Measurements from ENCODE around the gene DGKA.
A peak's percentile ranks its signal among the peaks of the same experiment; 100 is the strongest.

The DGKA gene

DNA sequence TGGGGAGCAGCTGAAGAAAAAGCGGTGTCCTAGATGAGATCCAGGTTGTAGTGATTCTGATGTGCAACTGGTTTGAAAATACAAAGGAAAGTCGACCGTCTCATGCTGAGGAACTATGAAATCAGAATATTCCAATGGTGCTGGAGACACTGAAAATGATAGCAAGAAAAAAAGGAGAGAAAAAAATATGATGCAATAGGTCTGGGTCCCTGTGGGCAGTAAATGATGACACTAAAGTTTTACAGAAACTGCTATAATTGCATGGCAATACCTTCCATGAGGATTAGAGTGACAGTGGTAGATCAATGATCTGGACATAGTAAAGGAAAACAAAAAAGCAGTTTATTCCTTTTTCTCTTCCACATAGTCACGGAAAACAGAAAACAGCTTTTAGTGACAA is 5.6 kb upstream of the DGKA start:
- CTCF ChIA-PET, result interaction anchor here (0.9 to 3.7 kb wide), 8 partner anchors 9 to 187 kb away, joined by 3 to 66 read pairs (median 5); partner anchors contain the start of genes DNAJC14, ORMDL2 and SARNP
- no peaks in the 10 kb centered on the region for H3K9me3 Mint-ChIP-seq
- peaks cover 58% of the 10 kb centered on the region for H3K4me1 Mint-ChIP-seq

GRCh38 chr12:55925870-55926737 is 4.9 kb upstream of the DGKA start:
- no peaks in the 10 kb centered on the region for H3K27me3 Mint-ChIP-seq
- H3K36me3 Mint-ChIP-seq, result peaks cover 45% of the 10 kb centered on the region
- peak; percentile 33 for DNase-seq
- H3K9me3 Mint-ChIP-seq, result no peaks in the 10 kb centered on the region
- H3K4me3 Mint-ChIP-seq, result peak overlapping the region; percentile 92
- CTCF ChIA-PET, result interaction anchor here (0.7 to 3.7 kb wide), 11 partner anchors 9 to 187 kb away, joined by 3 to 66 read pairs (median 4); partner anchors contain the start of gene DNAJC14
- peak overlapping the region; percentile 100 for H3K27ac Mint-ChIP-seq
- peaks cover 57% of the 10 kb centered on the region for H3K4me1 Mint-ChIP-seq

More for the DNA sequence above, 5.6 kb upstream of the DGKA start:
- H3K27ac Mint-ChIP-seq, result peak overlapping the region; percentile 100
- H3K36me3 Mint-ChIP-seq, result peaks cover 46% of the 10 kb centered on the region
- no peak for DNase-seq
- no peaks in the 10 kb centered on the region for H3K27me3 Mint-ChIP-seq
- H3K4me3 Mint-ChIP-seq, result peak overlapping the region; percentile 92

- Mint-ChIP-seq H3K27me3 (no peaks in the 10 kb centered on the region), H3K27ac (peak overlapping the region; percentile 100), H3K36me3 (peaks cover 48% of the 10 kb centered on the region), H3K4me1 (peaks cover 50% of the 10 kb centered on the region), H3K9me3 (no peaks in the 10 kb centered on the region), H3K4me3 (peak overlapping the region; percentile 92)
- DNase-seq, result peak; percentile 97
- CTCF ChIA-PET, result interaction anchor here (0.6 to 3.7 kb wide), 10 partner anchors 10 to 188 kb away, joined by 3 to 66 read pairs (median 4); partner anchors contain the start of genes DNAJC14, ORMDL2 and SARNP
These were observed 4.0 kb upstream of the DGKA start for GRCh38 chr12:55926738-55927587.

DNA sequence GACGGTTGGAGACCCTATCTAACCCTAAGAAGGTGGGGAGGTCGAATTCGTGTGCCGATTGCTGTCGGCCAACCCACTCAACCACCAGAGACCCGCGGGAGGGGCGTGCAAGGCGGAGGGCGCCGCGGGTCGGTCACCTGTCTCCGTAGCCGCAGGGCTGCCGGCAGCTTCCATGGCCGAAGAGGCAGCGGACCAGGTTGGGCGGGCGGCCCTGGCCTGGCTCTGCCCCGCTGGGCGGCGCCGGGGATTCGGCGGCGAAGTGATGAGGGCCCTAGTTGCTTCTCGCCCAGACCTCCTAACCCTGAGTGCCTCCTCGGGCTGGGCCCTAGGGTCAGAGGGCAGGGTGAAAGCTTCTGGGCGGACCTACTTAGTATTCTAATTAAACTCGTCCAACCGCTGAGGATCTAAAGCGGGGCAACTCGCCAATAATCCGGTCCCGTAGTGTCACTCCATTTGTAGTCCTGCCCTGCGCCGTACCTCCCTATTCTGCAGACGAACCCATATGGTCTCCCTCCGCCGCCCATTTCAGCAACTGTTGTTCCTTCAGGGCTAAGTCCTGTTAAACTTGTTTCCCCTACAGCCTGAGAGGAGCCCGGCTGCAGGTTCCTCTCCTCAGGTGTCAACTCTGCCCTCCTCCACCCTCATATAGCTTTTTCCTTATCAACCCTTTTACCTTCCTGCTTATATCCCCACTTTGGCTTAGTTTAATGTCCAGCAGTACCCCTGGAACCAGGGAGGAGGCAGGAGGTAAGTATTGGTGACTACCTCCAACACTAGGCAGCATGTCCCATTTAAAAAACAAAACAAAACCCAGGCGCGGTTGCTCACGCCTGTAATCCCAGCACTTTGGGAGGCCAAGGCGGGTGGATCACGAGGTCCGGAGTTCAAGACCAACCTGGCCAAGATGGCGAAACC is 3.1 kb upstream of the DGKA start, which contains the start of gene PYM1:
Gene PYM1 (minus strand): TSS at position 307 of the 915 bp plus-strand sequence. CDS start 133 bp downstream, at position 174.
- H3K4me3 Mint-ChIP-seq, result peak within 1 kb of the TSS; percentile 92
- peaks cover 50% of the 10 kb centered on the region for H3K36me3 Mint-ChIP-seq
- H3K27me3 Mint-ChIP-seq, result no peaks in the 10 kb centered on the region
- peaks cover 44% of the 10 kb centered on the region for H3K4me1 Mint-ChIP-seq
- H3K27ac Mint-ChIP-seq, result peak within 1 kb of the TSS; percentile 100
- DNase-seq, result peak; percentile 86
- CTCF ChIA-PET, result interaction anchor here (0.6 to 3.7 kb wide), 4 partner anchors 10 to 112 kb away, joined by 3 to 66 read pairs (median 4); partner anchors contain the start of genes ORMDL2 and SARNP
- no peaks in the 10 kb centered on the region for H3K9me3 Mint-ChIP-seq

- H3K4me1 Mint-ChIP-seq, result peaks cover 48% of the 10 kb centered on the region
- CTCF ChIA-PET, result interaction anchor here (2.7 kb wide), 1 partner anchor 10 kb away, joined by 18 read pairs; no protein-coding TSS in a partner anchor
- H3K9me3 Mint-ChIP-seq, result no peaks in the 10 kb centered on the region
- peak overlapping the region; percentile 100 for H3K27ac Mint-ChIP-seq
- peaks cover 59% of the 10 kb centered on the region for H3K36me3 Mint-ChIP-seq
- no peaks in the 10 kb centered on the region for H3K27me3 Mint-ChIP-seq
- DNase-seq, result peak; percentile 95
- peak overlapping the region; percentile 92 for H3K4me3 Mint-ChIP-seq
These were observed 1.6 kb upstream of the DGKA start for GRCh38 chr12:55929306-55929791.

DNA sequence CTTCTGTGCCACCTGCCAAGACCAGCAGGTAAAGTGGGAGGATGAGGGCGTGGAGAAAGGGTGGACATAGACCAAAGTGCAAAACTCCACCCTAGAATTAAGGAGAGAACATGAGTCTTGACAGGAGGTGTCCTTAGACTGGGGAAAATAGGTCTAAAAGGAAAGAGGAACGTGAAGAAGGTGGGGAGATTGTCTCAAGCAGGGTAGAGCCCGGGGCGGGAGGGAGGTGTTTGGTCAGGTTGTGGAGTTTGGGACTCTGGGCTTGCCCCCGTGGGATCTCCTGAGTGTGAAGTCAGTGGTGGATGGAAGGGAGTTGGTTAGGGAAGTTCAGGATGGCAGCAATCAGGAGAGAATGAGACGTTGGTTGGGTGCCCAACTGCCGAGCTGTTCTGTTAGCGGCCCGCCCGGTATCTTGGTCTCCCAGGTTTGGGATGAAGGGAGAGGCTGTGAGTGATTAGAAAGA is 386 bp downstream of the DGKA start:
- CTCF ChIA-PET, result interaction anchor here (2.7 kb wide), 1 partner anchor 8 kb away, joined by 18 read pairs; no protein-coding TSS in a partner anchor
- Mint-ChIP-seq H3K27me3 (no peaks in the 10 kb centered on the region), H3K27ac (peak overlapping the region; percentile 100), H3K9me3 (no peaks in the 10 kb centered on the region), H3K36me3 (peaks cover 64% of the 10 kb centered on the region), H3K4me3 (peak overlapping the region; percentile 92), H3K4me1 (peaks cover 48% of the 10 kb centered on the region)
- peak; percentile 26 for DNase-seq

DNA sequence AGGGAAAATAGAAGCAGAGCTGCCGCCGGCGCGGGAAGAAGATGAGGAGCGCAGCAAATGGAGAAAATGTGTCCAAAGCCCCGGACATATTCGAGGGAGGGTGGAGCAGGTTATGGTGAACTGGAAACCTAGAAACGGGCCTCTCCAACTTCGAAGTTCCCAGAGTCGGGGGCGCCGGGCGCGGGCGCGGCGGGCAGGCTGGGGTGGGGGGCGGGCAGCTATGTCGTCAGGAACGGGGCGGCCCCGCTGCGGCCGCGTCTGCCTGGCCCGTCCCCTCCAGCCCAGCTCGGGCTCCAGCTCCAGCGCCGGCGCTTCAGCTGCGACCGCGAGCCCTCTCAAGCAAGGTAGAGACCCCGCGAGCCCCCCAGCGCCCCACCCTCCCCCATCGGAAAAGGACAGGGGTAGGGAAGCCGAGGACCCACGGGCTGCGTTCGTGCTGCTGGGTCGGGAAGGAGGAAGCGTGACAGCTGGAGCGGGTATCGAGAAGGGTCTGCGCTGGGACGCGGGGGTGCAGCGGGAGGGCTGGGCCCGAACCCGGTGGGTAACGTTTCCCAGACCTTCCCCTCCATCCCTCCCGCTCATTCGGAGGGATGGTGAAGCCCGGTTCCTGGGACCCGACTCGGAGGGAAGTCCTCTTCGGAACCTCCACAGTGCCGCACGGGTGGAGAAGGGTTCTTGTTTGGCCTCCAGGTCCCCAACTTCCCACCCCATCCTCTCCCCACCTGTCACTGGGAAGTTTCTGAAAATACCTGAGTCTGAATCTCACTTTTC is 1.0 kb downstream of the DGKA start:
- peak; percentile 57 for DNase-seq
- peaks cover 66% of the 10 kb centered on the region for H3K36me3 Mint-ChIP-seq
- H3K4me1 Mint-ChIP-seq, result peaks cover 52% of the 10 kb centered on the region
- CTCF ChIA-PET, result interaction anchor here (2.7 kb wide), 1 partner anchor 8 kb away, joined by 18 read pairs; no protein-coding TSS in a partner anchor
- H3K4me3 Mint-ChIP-seq, result peak overlapping the region; percentile 92
- H3K9me3 Mint-ChIP-seq, result no peaks in the 10 kb centered on the region
- peak overlapping the region; percentile 100 for H3K27ac Mint-ChIP-seq
- no peaks in the 10 kb centered on the region for H3K27me3 Mint-ChIP-seq

DNA sequence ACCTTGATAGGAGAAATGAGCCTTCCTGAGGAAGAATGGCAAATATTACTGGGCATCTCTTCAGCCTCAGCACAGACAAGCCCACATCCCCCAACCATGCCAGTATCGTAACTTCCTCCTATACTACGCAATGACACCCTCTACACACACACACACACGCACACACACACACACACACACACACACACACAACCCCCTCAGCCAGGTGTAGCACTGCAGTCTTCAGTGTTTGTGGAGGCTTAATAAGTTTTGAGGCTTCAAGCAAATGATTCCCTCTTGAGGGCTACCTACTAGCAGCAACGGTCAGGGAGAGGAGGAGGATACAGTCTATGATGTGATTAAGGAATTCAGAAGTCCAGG is 1.6 kb downstream of the DGKA start:
- CTCF ChIA-PET, result interaction anchor here (0.8 to 2.6 kb wide), 3 partner anchors 112 to 193 kb away, joined by 3 to 16 read pairs (median 4); no protein-coding TSS in a partner anchor
- H3K36me3 Mint-ChIP-seq, result peaks cover 67% of the 10 kb centered on the region
- peak; percentile 62 for DNase-seq
- peak overlapping the region; percentile 92 for H3K4me3 Mint-ChIP-seq
- H3K9me3 Mint-ChIP-seq, result no peaks in the 10 kb centered on the region
- peak overlapping the region; percentile 100 for H3K27ac Mint-ChIP-seq
- no peaks in the 10 kb centered on the region for H3K27me3 Mint-ChIP-seq
- H3K4me1 Mint-ChIP-seq, result peaks cover 58% of the 10 kb centered on the region

DNA sequence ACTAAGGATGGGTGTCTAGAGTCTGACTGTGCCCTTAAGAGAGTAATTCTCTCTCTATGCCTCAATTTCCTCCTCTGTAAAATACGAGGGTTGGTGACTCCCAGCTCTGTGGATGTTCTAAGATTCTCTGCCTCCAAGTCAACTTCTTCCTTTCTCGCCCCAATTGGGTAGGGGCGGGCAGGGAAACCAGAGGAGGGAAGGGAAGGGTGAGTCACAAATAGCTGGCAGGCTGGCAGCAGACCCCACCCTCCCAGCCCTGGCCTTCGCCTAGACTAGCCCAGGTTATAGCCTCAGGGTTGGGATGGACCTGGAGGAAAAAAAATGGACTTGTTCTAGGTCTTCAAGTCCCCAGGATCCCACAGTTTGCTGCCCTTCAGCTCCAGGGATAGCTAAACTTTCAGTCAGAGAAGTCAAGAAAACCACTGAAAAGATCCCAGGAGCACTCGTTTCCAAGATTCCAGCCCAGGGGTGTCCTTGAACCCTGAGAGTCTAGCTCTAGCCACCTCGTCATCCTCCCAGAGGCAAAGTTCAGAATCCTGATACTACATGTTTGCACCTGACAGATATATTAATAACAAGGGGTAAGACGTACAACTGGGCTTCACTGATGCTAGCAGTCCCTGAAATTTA is 2.3 kb downstream of the DGKA start:
- Mint-ChIP-seq H3K4me3 (peak overlapping the region; percentile 92), H3K9me3 (no peaks in the 10 kb centered on the region), H3K36me3 (peaks cover 69% of the 10 kb centered on the region), H3K27me3 (no peaks in the 10 kb centered on the region), H3K27ac (peak overlapping the region; percentile 100), H3K4me1 (peaks cover 62% of the 10 kb centered on the region)
- CTCF ChIA-PET, result interaction anchor here (0.8 to 2.6 kb wide), 4 partner anchors 52 to 194 kb away, joined by 3 to 16 read pairs (median 4); no protein-coding TSS in a partner anchor
- peak; percentile 40 for DNase-seq

DNA sequence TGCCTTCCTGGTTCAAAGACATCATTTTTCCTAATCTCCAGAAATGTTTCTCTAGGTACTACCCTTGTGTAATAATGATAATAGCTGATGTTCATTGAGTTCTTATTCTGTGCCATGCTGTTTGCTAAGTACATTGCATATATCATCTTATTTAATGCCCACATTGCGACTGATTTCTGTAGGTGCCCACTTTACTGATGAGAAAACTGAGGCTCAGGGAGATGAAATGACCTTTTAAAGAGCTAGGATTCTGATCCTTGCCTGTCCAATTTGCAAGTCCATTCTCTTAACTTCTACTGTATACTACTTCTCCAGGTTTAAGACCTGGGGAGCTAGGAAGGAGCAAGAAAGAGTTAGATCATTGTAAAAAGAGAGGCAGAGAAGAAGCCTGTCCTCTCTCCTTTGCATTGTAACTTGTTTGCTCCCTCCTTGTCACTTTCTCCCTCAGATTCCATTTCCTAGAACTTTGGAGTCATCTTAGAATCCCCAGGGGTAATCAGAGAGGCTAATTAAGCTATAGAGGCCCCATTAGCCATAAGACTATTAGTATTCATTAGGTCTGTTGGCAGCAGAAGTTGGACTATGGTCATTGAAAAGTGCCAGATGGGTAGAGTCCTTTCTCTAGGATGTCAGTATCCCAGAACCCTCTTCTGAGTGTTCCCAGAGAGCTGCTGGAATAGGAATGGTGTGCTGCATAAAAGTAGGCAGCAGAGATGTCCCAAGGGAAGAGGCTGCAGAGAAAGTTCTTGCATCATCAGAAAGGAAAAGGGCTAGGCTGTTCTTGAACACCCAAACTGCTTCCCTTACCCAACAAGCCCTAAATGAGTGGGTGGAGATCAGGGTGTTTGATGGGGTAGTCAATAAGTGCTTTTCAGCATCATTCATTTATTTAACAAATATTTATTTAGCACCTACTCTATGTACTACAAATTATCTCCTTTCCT is 3.1 kb downstream of the DGKA start:
- H3K9me3 Mint-ChIP-seq, result no peaks in the 10 kb centered on the region
- DNase-seq, result no peak
- peaks cover 76% of the 10 kb centered on the region for H3K36me3 Mint-ChIP-seq
- H3K27me3 Mint-ChIP-seq, result no peaks in the 10 kb centered on the region
- H3K4me1 Mint-ChIP-seq, result peaks cover 70% of the 10 kb centered on the region
- CTCF ChIA-PET, result interaction anchor here (0.9 to 6.9 kb wide), 10 partner anchors 8 to 197 kb away, joined by 3 to 66 read pairs (median 4); partner anchors contain the start of genes DNAJC14, ORMDL2, PYM1 and SARNP
- peak overlapping the region; percentile 92 for H3K4me3 Mint-ChIP-seq
- peak overlapping the region; percentile 86 for H3K27ac Mint-ChIP-seq

- H3K4me3 Mint-ChIP-seq, result peak overlapping the region; percentile 92
- no peaks in the 10 kb centered on the region for H3K27me3 Mint-ChIP-seq
- H3K4me1 Mint-ChIP-seq, result peaks cover 71% of the 10 kb centered on the region
- peaks cover 81% of the 10 kb centered on the region for H3K36me3 Mint-ChIP-seq
- CTCF ChIA-PET, result interaction anchor here (0.9 to 6.9 kb wide), 9 partner anchors 9 to 197 kb away, joined by 3 to 66 read pairs (median 4); partner anchors contain the start of genes DNAJC14, ORMDL2, PYM1 and SARNP
- H3K27ac Mint-ChIP-seq, result peak overlapping the region; percentile 86
- DNase-seq, result no peak
- no peaks in the 10 kb centered on the region for H3K9me3 Mint-ChIP-seq
These were observed 3.8 kb downstream of the DGKA start for GRCh38 chr12:55934773-55935172.

Measured in activated naive CD4-positive, alpha-beta T cell treated with anti-CD3 and anti-CD28 coated beads, Interleukin-2, amount 10 ng/mL, durations not matched to agents 7 days and 5 days (primary cell).